Measurements from ENCODE around the gene PLEKHM2.
"Not testable (repeated sequence)": the region's sequence is repeated elsewhere in the genome, so short reads cannot be mapped to it uniquely, and the experiment has no call there.

The PLEKHM2 gene

DNA sequence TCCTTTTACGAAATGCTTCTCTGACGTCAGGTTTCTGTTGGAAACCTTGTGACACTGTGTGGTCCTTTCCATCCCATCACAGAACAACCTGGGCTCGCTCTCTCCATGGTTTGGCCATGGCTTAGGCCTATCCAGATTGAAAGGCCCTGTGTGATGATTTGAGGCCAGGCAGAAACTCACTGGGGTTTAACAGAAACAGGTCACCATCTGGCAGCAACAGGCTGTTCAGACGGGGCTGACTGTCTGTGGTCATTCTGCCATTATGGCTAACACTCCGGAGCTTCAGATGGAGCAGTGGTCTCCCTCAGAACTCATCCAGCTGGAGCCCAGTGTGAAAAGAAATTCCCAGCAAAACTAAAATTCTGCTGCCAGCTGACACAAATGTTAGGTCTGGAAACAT is 9.3 kb downstream of the PLEKHM2 start:
- no peak for TF ChIP-seq JUND (IDR thresholded peaks at IDR 0.05; ENCODE audit: low read depth)
- in situ Hi-C loops (cut with HindIII; ENCODE audit: low pct_unique_long_range_greater_than_20kb, low sequenced_read_pairs) = no loop called here
- DNase-seq (ENCODE audit: low read depth in 1 of 2, low spot score in 1 of 2) = no peak

DNA sequence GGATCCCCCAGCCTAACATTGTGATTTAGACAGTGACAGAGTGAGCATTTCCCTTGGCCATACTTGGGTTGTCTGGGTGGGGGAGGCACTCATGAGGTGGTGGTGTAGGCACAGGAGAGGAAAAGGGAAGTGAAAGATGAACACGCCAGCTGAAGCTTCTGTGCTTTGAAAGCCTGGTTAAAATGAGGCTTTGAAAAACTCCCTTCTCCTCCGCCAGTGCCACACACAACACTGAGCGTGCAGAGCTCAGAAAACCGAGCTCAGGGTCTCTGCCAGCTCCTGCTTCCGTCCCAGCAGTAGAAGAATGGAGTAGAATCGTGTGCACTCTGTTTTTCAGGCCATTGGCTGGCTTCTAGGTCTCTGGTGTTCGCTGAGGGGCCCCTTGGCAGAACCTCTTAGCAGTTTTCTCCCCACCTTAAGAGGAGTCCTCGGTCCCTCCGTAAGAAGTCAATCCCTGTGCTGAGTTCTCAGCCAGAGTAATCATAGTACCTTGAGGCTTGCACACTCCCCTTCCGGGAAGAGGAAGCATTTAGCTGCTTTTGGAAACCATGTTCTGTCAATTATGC is 12.9 kb downstream of the PLEKHM2 start:
- DNase-seq (ENCODE audit: low read depth in 1 of 2, low spot score in 1 of 2) = no peak
- no peak for TF ChIP-seq JUND (IDR thresholded peaks at IDR 0.05; ENCODE audit: low read depth)
- in situ Hi-C loops (cut with HindIII; ENCODE audit: low pct_unique_long_range_greater_than_20kb, low sequenced_read_pairs) = no loop called here

DNA sequence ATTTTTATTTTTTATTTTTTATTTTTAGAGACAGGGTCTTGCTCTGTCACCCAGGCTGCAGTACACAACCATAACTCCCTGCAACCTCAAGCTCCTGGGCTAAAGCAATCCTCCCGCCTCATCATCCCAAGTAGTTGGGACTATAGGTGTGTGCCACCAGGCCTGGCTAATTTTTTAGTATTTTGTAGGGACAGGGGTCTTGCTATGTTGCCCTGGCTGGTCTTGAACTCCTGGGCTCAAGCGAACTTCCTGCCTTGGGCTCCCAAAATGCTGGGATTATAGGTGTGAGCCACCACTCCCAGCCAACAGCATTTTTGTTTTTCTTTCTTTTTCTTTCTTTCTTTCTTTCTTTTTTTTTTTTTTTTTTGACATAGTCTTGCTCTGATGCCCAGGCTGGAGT is 14.1 kb downstream of the PLEKHM2 start:
- in situ Hi-C loops (cut with HindIII; ENCODE audit: low pct_unique_long_range_greater_than_20kb, low sequenced_read_pairs) = no loop called here
- TF ChIP-seq JUND (IDR thresholded peaks at IDR 0.05; ENCODE audit: low read depth) = no peak

GRCh38 chr1:15699321-15699720 is 15.2 kb downstream of the PLEKHM2 start:
- in situ Hi-C loops (cut with HindIII; ENCODE audit: low pct_unique_long_range_greater_than_20kb, low sequenced_read_pairs); DNase-seq (ENCODE audit: low read depth in 1 of 2, low spot score in 1 of 2): not testable (repeated sequence)

More for the DNA sequence above, 14.1 kb downstream of the PLEKHM2 start:
- no peak for DNase-seq (ENCODE audit: low read depth in 1 of 2, low spot score in 1 of 2)

DNA sequence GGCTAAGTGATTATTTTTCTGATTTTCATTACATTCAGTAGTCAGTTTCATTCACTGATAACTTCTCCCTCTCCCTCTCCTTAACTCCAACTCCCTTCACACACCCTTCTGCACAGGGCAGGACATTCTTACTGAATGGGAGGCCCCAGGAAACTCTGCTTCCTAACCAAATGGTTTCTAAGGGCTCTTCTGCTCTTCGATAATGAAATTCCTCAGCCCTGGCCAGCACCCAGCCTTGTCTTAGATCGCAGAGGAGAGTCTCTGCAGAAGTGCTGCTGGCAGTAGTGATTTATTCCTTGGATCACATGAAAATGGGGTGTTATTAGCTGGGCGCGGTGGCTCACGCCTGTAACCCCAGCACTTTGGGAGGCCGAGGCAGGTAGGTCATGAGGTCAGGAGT is 16.4 kb downstream of the PLEKHM2 start:
- in situ Hi-C loops (cut with HindIII; ENCODE audit: low pct_unique_long_range_greater_than_20kb, low sequenced_read_pairs) = no loop called here
- no peak for TF ChIP-seq JUND (IDR thresholded peaks at IDR 0.05; ENCODE audit: low read depth)
- no peak for DNase-seq (ENCODE audit: low read depth in 1 of 2, low spot score in 1 of 2)

DNA sequence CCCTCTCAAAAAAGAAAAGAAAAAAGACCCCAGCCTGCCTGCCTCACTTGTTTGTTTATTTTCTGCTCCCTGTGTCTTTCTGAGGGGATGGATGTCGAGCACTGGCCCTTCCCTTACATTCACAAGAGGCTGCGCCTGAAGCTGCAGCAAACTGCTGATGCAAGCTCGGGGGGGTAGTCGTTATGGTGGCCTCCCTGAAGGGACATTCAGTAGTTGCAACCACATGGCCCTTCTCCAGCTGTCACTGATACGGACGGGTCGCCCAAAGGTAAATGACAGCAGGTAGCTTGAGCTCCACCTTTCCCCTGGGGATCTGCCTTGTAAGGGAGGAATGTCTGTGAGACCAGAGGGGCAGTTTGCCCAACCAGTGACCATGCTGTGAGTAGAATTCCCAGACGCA is 17.7 kb downstream of the PLEKHM2 start:
- DNase-seq (ENCODE audit: low read depth in 1 of 2, low spot score in 1 of 2) = no peak
- in situ Hi-C loops (cut with HindIII; ENCODE audit: low pct_unique_long_range_greater_than_20kb, low sequenced_read_pairs) = no loop called here
- no peak for TF ChIP-seq JUND (IDR thresholded peaks at IDR 0.05; ENCODE audit: low read depth)

GRCh38 chr1:15702722-15703550 is 18.8 kb downstream of the PLEKHM2 start:
- in situ Hi-C loops (cut with HindIII; ENCODE audit: low pct_unique_long_range_greater_than_20kb, low sequenced_read_pairs) = no loop called here
- no peak for TF ChIP-seq JUND (IDR thresholded peaks at IDR 0.05; ENCODE audit: low read depth)
- peak in 1 of 2 experiments; percentile 37 for DNase-seq (ENCODE audit: low read depth in 1 of 2, low spot score in 1 of 2)

GRCh38 chr1:15703562-15703961 is 19.4 kb downstream of the PLEKHM2 start:
- in situ Hi-C loops (cut with HindIII; ENCODE audit: low pct_unique_long_range_greater_than_20kb, low sequenced_read_pairs) = no loop called here
- DNase-seq (ENCODE audit: low read depth in 1 of 2, low spot score in 1 of 2) = no peak
- TF ChIP-seq JUND (IDR thresholded peaks at IDR 0.05; ENCODE audit: low read depth) = no peak

DNA sequence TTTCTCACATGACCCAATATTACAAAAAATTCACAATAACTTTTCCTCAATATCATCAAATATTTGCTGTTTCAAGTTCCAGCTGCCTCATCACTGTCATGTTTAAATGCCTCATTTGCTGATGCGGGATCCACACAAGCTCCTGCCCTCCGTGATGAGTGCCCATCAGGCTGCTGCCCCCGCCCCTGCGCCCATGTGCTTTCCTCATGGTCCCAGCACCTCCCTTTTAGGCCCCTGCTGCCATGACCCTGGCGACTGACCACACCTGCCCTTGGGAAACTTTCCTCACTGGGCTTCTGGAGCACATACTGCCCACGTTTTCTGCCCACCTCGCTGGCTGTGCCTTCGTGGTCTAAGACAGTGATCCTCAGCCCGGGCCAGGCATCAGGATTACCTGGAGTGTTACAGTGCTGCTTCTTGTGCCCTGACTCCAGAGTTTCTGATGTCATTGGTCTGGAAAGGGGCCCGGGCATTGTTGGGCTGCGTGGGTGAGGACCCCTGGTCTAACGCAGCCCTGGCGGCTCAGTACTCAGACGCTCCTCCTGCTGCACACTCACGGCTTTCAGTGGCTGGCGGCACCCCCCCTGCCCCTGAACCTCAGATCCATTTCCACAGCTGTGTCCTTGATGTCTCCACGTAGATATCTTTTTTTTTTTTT is 20.5 kb downstream of the PLEKHM2 start:
- in situ Hi-C loops (cut with HindIII; ENCODE audit: low pct_unique_long_range_greater_than_20kb, low sequenced_read_pairs) = no loop called here
- no peak for DNase-seq (ENCODE audit: low read depth in 1 of 2, low spot score in 1 of 2)
- TF ChIP-seq JUND (IDR thresholded peaks at IDR 0.05; ENCODE audit: low read depth) = no peak

DNA sequence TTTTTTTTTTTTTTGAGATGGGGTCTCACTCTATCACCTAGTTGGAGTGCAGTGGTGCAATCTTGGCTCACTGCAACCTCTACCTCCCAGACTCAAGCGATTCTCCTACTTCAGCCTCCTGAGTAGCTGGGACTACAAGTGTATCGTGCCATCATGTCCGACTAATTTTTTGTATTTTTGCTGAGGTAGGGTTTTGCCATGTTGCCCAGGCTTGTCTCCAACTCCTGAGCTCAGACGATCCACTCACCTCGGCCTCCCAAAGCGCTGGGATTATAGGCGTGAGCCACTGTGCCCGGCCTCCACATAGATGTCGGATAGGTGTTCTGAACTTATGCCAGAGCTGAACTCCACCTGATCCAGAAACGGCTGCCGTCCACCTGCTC is 21.1 kb downstream of the PLEKHM2 start:
- in situ Hi-C loops (cut with HindIII; ENCODE audit: low pct_unique_long_range_greater_than_20kb, low sequenced_read_pairs) = no loop called here
- TF ChIP-seq JUND (IDR thresholded peaks at IDR 0.05; ENCODE audit: low read depth) = no peak
- no peak for DNase-seq (ENCODE audit: low read depth in 1 of 2, low spot score in 1 of 2)

DNA sequence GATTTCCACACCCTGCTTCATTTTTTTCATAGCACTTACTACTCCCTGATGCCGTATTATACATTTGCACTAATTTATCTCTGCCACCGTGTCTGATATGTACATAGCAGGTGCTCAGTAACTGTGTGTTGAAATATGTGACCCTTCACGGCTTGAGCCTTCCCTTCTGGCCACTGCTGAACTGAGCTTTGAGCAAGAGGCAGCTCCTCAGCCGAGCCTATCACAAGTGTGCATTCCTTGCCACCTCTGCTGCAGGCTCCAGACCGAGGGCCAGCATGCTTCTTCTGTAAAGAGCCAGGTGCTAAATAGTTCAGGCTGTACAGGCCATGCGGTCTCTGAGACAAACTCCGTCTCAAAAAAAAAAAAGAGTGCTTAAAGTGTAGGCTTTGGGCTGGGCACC is 22.6 kb downstream of the PLEKHM2 start:
- in situ Hi-C loops (cut with HindIII; ENCODE audit: low pct_unique_long_range_greater_than_20kb, low sequenced_read_pairs) = no loop called here
- no peak for TF ChIP-seq JUND (IDR thresholded peaks at IDR 0.05; ENCODE audit: low read depth)
- no peak for DNase-seq (ENCODE audit: low read depth in 1 of 2, low spot score in 1 of 2)

GRCh38 chr1:15707239-15707925 is 23.3 kb downstream of the PLEKHM2 start:
- in situ Hi-C loops (cut with HindIII; ENCODE audit: low pct_unique_long_range_greater_than_20kb, low sequenced_read_pairs) = no loop called here
- TF ChIP-seq JUND (IDR thresholded peaks at IDR 0.05; ENCODE audit: low read depth) = no peak
- no peak for DNase-seq (ENCODE audit: low read depth in 1 of 2, low spot score in 1 of 2)

Data from T47D (cell line).